K562 (cell line): ENCODE results near the gene GPR15LG. TPM values are rescaled to one million over a fixed set of nuclear protein-coding genes. Genes with fewer than 3 reads are reported as not detected.

Source experiments
- CBX1 ChIP-seq: sonication (generic); IDR thresholded peaks from 2 replicates; pipeline ENCODE4 v1.6.1; 2016; ENCODE audit warnings: antibody characterized with exemption, low read depth, mild to moderate bottlenecking
- CHCHD3 ChIP-seq: fragments of 250-450 bp; sonication (Bioruptor Pico); IDR thresholded peaks from 2 replicates; pipeline ENCODE4 v2.1.2; 2022; ENCODE audit warnings: mild to moderate bottlenecking
- CREB5 ChIP-seq: fragments of 250-450 bp; sonication (Bioruptor Pico); IDR thresholded peaks from 2 replicates; pipeline ENCODE4 v1.5.0; 2020; ENCODE audit warnings: mild to moderate bottlenecking
- E2F1 ChIP-seq: sonication (generic); formaldehyde crosslinking; IDR thresholded peaks from 2 replicates; pipeline ENCODE4 v1.8.1; 2023; ENCODE audit warnings: mild to moderate bottlenecking, missing genetic modification reagents, moderate library complexity
- E2F3 ChIP-seq: fragments of 250-450 bp; sonication (Bioruptor Pico); IDR thresholded peaks from 2 replicates; pipeline ENCODE4 v1.4.0; 2020; ENCODE audit warnings: mild to moderate bottlenecking
- ETV1 ChIP-seq: fragments of 450-650 bp; conservative IDR thresholded peaks from 2 replicates; pipeline ENCODE4 v1.6.1; 2016; ENCODE audit warnings: missing genetic modification characterization, control low read depth, low read depth, missing compliant biosample characterization
- HSF4 ChIP-seq: fragments of 250-450 bp; sonication (Bioruptor Pico); IDR thresholded peaks from 2 replicates; pipeline ENCODE4 v2.1.2; 2022; ENCODE audit warnings: mild to moderate bottlenecking, moderate library complexity, borderline replicate concordance
- ID3 ChIP-seq, 2 experiments: fragments of 250-450 bp in 1 of 2; fragments of 450-650 bp in 1 of 2; sonication (Bioruptor Pico) in 1 of 2; IDR thresholded peaks; 2 replicates each; pipeline versions ENCODE4 v1.6.1 to v1.8.0; 2016 to 2021; ENCODE audit warnings: mild to moderate bottlenecking in 2 of 2, moderate library complexity in 2 of 2, missing compliant biosample characterization in 1 of 2, missing genetic modification characterization in 1 of 2
- KDM5B ChIP-seq: fragments of 200-600 bp; sonication (generic); IDR thresholded peaks from 2 replicates; pipeline ENCODE4 v1.6.1; 2012; ENCODE audit warnings: low read depth, mild to moderate bottlenecking, moderate library complexity, low read length, control low read depth, inconsistent platforms; ENCODE audit not compliant: insufficient replicate concordance
- MYBL2 ChIP-seq, 2 experiments: fragments of 450-650 bp in 1 of 2; sonication (generic) in 1 of 2; formaldehyde crosslinking in 1 of 2; IDR thresholded peaks; 2 replicates each; pipeline versions ENCODE4 v1.6.1 to v1.8.1; 2017 to 2022; ENCODE audit warnings: borderline replicate concordance in 1 of 2, inconsistent platforms in 1 of 2, low read depth in 1 of 2, mild to moderate bottlenecking in 1 of 2, missing genetic modification reagents in 1 of 2, moderate library complexity in 1 of 2
- PRMT5 ChIP-seq: sonication (generic); formaldehyde crosslinking; IDR thresholded peaks from 2 replicates; pipeline ENCODE4 v1.5.0; 2020; ENCODE audit warnings: missing genetic modification reagents
- SRSF9 ChIP-seq: fragments of 200-400 bp; formaldehyde crosslinking; IDR thresholded peaks from 2 replicates; pipeline ENCODE4 v1.6.1; 2017; ENCODE audit warnings: low read depth, low read length, borderline replicate concordance
- ZHX1 ChIP-seq: fragments of 150-350 bp; conservative IDR thresholded peaks from 2 replicates; pipeline ENCODE4 v1.6.1; 2014; ENCODE audit warnings: low read length
- ZNF263 ChIP-seq: sonication (generic); formaldehyde crosslinking; IDR thresholded peaks from 2 replicates; pipeline ENCODE4 v1.8.0; 2022; ENCODE audit warnings: mild to moderate bottlenecking, missing genetic modification reagents, borderline replicate concordance
- ZNF644 ChIP-seq: fragments of 200-800 bp; sonication (Bioruptor generic); IDR thresholded peaks from 2 replicates; pipeline ENCODE4 v1.6.1; 2016; ENCODE audit warnings: low read depth, missing genetic modification characterization, missing compliant biosample characterization
- ZNF766 ChIP-seq: fragments of 200-800 bp; sonication (Bioruptor generic); conservative IDR thresholded peaks from 2 replicates; pipeline ENCODE4 v1.6.1; 2016; ENCODE audit warnings: missing genetic modification characterization, missing compliant biosample characterization
- polyA plus RNA-seq, 8 experiments: library from polyadenylated mRNA; depleted of rRNA in 4 of 8; stranded (reverse) in 5 of 8; unstranded in 3 of 8; fragments of >200 nt; fragmentation: Nextera tagmentation in 2 of 8; fragmentation: Illumina TruSeq in 1 of 8; extraction: Ambion mirVana in 2 of 8; extraction: Trizol in 1 of 8; gene quantifications; 2 replicates each; pipeline versions ENCODE4 v1.2.1 to v1.2.3, GENCODE V29; 2011 to 2014; ENCODE audit warnings: inconsistent platforms in 1 of 8, missing spikeins in 1 of 8
- total RNA-seq, 7 experiments: library from RNA; depleted of rRNA in 6 of 7; stranded (reverse); fragments of >200 nt in 6 of 7; fragmentation: Illumina TruSeq in 2 of 7; extraction: Trizol in 2 of 7; gene quantifications; 2 replicates each; pipeline versions ENCODE4 v1.2.1 to v1.2.3, GENCODE V29; 2011 to 2021; ENCODE audit warnings: low replicate concordance in 1 of 7

Gene GPR15LG
- total and polyA plus RNA-seq, 9 of the 15 experiments (the other 6 are each of a cell fraction or from before 2014, with no cell fraction given): 0.51 TPM; not detected in 8

GRCh38 chr10:84139126-84140035 lies 34.2 kb upstream of the GPR15LG start, which contains the start of gene GHITM (continued):
- no peak for TF ChIP-seq CREB5 (CRISPR knock-in tag)
- no peak for TF ChIP-seq CHCHD3
- no peak for TF ChIP-seq SRSF9
- TF ChIP-seq ZNF263 (CRISPR knock-in tag): peak; percentile 50; the same call in 1 of the 2 replicates
- peak; percentile 64; the same call in 1 of the 2 replicates for TF ChIP-seq E2F3
- peak; percentile 84 for TF ChIP-seq PRMT5 (CRISPR knock-in tag)
- TF ChIP-seq E2F1 (CRISPR knock-in tag): peak; percentile 88; the same call in 1 of the 2 replicates
- no peak; the same call in 1 of the 2 replicates for TF ChIP-seq ZHX1
- no peak for TF ChIP-seq HSF4 (CRISPR knock-in tag)
- no peak for TF ChIP-seq ID3 (CRISPR knock-in tag; IDR thresholded peaks at IDR 0.05)
- TF ChIP-seq ID3 (tag; IDR thresholded peaks at IDR 0.05): peak; percentile 85
- peak; percentile 68 for TF ChIP-seq KDM5B
- no peak; the same call in 1 of the 2 replicates for TF ChIP-seq MYBL2 (IDR thresholded peaks at IDR 0.05; ENCODE audit: low read depth)
- no peak for TF ChIP-seq MYBL2 (CRISPR knock-in tag; IDR thresholded peaks at IDR 0.05; ENCODE audit: borderline replicate concordance)
- TF ChIP-seq ZNF766: peak; percentile 95
- peak; percentile 86; the same call in 1 of the 2 replicates for TF ChIP-seq ZNF644 (tag)
- TF ChIP-seq CBX1: peak; percentile 28
- TF ChIP-seq ETV1 (tag): peak; percentile 88
